GM12873 (cell line): ENCODE data around the gene DKKL1.
A peak's percentile ranks its signal among the peaks of the same experiment; 100 is the strongest.

Experiments
- CTCF ChIP-seq: IDR thresholded peaks from 2 replicates; pipeline ENCODE4 v1.5.1; 2012; ENCODE audit warnings: low read depth, mild to moderate bottlenecking, moderate library complexity, low read length, control low read depth; ENCODE audit not compliant: insufficient read depth; ENCODE audit errors: missing control alignments

DKKL1 gene

GRCh38 chr19:49420227-49420626 is 56.5 kb downstream of the DKKL1 start:
- TF ChIP-seq CTCF: no peak

GRCh38 chr19:49421039-49421877 is 57.6 kb downstream of the DKKL1 start:
- TF ChIP-seq CTCF: no peak

GRCh38 chr19:49421878-49422202 is 58.2 kb downstream of the DKKL1 start:
- TF ChIP-seq CTCF: no peak

GRCh38 chr19:49422407-49423070 is 58.9 kb downstream of the DKKL1 start:
- TF ChIP-seq CTCF: peak; percentile 68

GRCh38 chr19:49423071-49423984 is 59.7 kb downstream of the DKKL1 start, which contains the start of gene PTH2:
Gene PTH2 (minus strand): TSS chr19:49423441. CDS start chr19:49423339, 102 bp downstream.
- no peak for TF ChIP-seq CTCF

GRCh38 chr19:49423985-49424303 is 60.3 kb downstream of the DKKL1 start:
- no peak for TF ChIP-seq CTCF
